Uterus (tissue), 4 donors: ENCODE measurements around the gene PCGF6. TPM values are rescaled to one million over a fixed set of nuclear protein-coding genes. Genes with fewer than 3 reads are reported as not detected.

Source experiments
- DNase-seq, 2 donors: peaks; one replicate each; pipeline ENCODE4 v3.0.0-alpha.2; 2019 to 2020
- H3K27ac ChIP-seq, 2 donors: fragments of 200-600 bp; sonication (generic); 1 replicate in 1 of 2; 2 replicates in 1 of 2; pipeline ENCODE4 v1.5.1; 2016 to 2018
- H3K27me3 ChIP-seq, 2 donors: fragments of 200-600 bp; sonication (generic); one replicate each; pipeline ENCODE4 v1.5.1; 2018 to 2019; ENCODE audit warnings: control low read depth in 1 of 2
- H3K36me3 ChIP-seq, 2 donors: fragments of 200-600 bp; sonication (generic); one replicate each; pipeline ENCODE4 v1.5.1; 2019; ENCODE audit warnings: control low read depth in 1 of 2
- H3K4me1 ChIP-seq, 2 donors: fragments of 200-600 bp; sonication (generic); one replicate each; pipeline ENCODE4 v1.5.1; 2018 to 2019; ENCODE audit warnings: control low read depth in 1 of 2
- H3K4me3 ChIP-seq, 2 donors: fragments of 200-600 bp; sonication (generic); 1 replicate in 1 of 2; 2 replicates in 1 of 2; pipeline ENCODE4 v1.5.1; 2018 to 2019; ENCODE audit warnings: mild to moderate bottlenecking in 1 of 2
- H3K9me3 ChIP-seq, 2 donors: fragments of 200-600 bp; sonication (generic); one replicate each; pipeline ENCODE4 v1.5.1; 2019; ENCODE audit warnings: control low read depth in 1 of 2
- POLR2A ChIP-seq, 2 donors: fragments of 450-650 bp; IDR thresholded peaks; one replicate each; pipeline ENCODE4 v1.6.1; 2016; ENCODE audit warnings: antibody characterized with exemption in 2 of 2, mild to moderate bottlenecking in 1 of 2, moderate library complexity in 1 of 2
- intact Hi-C: fragments of 100-400 bp; cut with DNase I; formaldehyde crosslinking; loops from one replicate; pipeline ENCODE4 v1.15.1; 2023; ENCODE audit warnings: low total_unique reads
- total RNA-seq, 4 donors: library from RNA; depleted of rRNA in 3 of 4; stranded (reverse); fragments of >200 nt in 3 of 4; gene quantifications; one replicate each; pipeline versions ENCODE4 v1.1.0 to v1.2.4, GENCODE V29; 2014 to 2023
- TF ChIP-seq, protein P1 (sequence below), 4 experiments: fragments of 200-600 bp in 2 of 4; fragments of 450-650 bp in 2 of 4; sonication (generic) in 2 of 4; IDR thresholded peaks; one replicate each; pipeline ENCODE4 v1.5.1; 2016 to 2019; ENCODE audit warnings: antibody characterized with exemption in 4 of 4, mild to moderate bottlenecking in 2 of 4, moderate library complexity in 1 of 4
- donor health status: DM: yes; HTN: yes; CAD: no.

PCGF6 gene
- total RNA-seq, 4 donors from 2014 or later = 1.5 to 19.2 (median 9.7) TPM

DNA sequence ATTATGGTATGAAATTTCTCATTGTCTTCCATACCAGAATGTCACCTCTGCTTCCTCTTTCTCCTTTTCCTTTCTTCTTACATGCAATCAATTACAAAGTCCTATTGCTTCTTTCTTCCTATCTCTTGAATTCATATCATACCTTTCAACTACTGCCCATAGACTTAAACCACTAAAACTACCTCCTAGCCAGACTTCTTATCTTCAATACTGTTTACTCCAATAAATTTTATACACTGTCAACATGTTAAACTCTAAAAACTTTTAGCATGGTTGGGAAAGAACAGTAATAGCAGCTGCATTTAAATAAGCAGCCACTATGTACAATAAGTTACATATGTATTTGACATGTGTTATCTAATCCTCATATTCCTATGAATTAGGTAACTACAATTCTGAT lies 34.9 kb downstream of the PCGF6 start:
- intact Hi-C loops = no loop called here
- Histone ChIP-seq H3K27ac (no peak overlapping the region), H3K27me3 (no peaks in the 10 kb centered on the region), H3K4me1 (no peaks in the 10 kb centered on the region), H3K36me3 (no peaks in the 10 kb centered on the region), H3K9me3 (no peaks in the 10 kb centered on the region), H3K4me3 (no peak overlapping the region)
- DNase-seq = no peak
- TF ChIP-seq POLR2A (IDR thresholded peaks at IDR 0.05) = no peak
- TF ChIP-seq, protein P1, sequence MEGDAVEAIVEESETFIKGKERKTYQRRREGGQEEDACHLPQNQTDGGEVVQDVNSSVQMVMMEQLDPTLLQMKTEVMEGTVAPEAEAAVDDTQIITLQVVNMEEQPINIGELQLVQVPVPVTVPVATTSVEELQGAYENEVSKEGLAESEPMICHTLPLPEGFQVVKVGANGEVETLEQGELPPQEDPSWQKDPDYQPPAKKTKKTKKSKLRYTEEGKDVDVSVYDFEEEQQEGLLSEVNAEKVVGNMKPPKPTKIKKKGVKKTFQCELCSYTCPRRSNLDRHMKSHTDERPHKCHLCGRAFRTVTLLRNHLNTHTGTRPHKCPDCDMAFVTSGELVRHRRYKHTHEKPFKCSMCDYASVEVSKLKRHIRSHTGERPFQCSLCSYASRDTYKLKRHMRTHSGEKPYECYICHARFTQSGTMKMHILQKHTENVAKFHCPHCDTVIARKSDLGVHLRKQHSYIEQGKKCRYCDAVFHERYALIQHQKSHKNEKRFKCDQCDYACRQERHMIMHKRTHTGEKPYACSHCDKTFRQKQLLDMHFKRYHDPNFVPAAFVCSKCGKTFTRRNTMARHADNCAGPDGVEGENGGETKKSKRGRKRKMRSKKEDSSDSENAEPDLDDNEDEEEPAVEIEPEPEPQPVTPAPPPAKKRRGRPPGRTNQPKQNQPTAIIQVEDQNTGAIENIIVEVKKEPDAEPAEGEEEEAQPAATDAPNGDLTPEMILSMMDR (IDR thresholded peaks at IDR 0.05) = no peak

DNA sequence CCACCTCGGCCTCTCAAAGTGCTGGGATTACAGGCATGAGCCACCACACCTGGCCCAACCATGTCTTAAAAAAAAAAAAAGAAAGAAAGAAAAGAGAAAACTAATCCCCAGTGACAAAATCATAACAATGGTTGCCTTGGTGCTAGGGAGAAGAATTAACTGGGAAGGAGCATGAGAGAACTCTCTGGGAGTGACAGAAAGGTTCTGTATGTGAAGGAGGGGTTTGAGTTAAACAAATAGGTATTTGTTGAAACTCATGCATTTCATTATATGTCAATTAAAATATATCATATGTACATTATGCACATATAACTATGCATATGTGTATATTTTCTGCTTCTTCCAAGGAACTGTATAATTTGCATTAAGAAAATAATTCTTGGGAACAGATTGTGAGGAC lies 40.7 kb downstream of the PCGF6 start:
- H3K27me3 ChIP-seq = no peaks in the 10 kb centered on the region
- no peaks in the 10 kb centered on the region for H3K36me3 ChIP-seq
- intact Hi-C loops = no loop called here
- no peak for DNase-seq
- no peaks in the 10 kb centered on the region for H3K9me3 ChIP-seq
- no peaks in the 10 kb centered on the region for H3K4me1 ChIP-seq
- no peak overlapping the region for H3K27ac ChIP-seq
- TF ChIP-seq, protein P1 (IDR thresholded peaks at IDR 0.05) = no peak
- no peak for TF ChIP-seq POLR2A (IDR thresholded peaks at IDR 0.05)
- no peak overlapping the region for H3K4me3 ChIP-seq

DNA sequence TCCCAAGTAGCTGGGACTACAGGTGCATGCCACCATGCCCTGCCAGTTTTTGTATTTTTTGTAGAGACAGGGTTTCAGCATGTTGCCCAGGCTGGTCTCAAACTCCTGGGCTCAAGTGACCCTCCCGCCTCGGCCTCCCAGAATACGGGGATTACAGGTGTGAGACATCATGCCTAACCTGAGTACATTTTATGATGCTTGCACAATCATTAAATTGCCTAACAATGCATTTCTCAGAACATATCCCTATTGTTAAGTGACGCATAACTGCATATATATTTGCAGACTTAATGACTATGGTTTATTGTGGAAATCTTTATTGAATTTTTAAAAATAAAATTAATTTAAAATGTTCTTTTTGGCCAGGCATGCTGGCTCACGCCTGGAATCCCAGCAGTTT lies 43.3 kb downstream of the PCGF6 start:
- Histone ChIP-seq H3K27me3 (no peaks in the 10 kb centered on the region), H3K36me3 (no peaks in the 10 kb centered on the region), H3K4me1 (no peaks in the 10 kb centered on the region), H3K4me3 (no peak overlapping the region), H3K27ac (no peak overlapping the region), H3K9me3 (no peaks in the 10 kb centered on the region)
- TF ChIP-seq, protein P1 (IDR thresholded peaks at IDR 0.05) = no peak
- no peak for TF ChIP-seq POLR2A (IDR thresholded peaks at IDR 0.05)
- intact Hi-C loops = no loop called here
- no peak for DNase-seq

DNA sequence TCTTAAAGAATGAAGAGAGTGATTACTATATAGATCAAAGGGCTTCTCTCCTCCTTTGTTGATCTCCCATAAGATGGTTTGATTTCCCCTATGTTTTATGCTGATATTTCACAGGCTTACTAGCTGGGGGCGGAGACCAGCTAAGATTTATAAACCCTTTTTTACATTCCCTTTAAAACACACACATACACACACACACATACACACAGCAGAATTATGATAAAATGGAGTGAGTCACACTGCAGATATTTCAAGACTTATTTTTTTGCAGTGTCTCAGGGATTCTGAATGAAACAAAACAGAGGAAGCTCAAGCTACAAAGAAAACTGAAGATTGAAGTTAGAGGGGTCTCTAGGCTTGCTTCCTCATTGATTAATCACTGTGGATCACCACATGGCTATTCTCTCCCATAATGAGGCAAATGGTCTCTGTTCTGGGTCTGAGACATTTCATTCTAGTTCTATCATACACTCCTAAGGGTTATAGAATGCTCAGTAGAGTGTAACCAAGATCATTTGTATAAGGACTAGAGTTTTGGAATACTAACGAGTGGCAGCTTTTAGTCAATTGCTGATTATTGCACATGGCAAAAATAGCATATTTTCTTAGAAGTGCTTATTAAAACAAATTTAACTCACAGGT lies 55.4 kb downstream of the PCGF6 start:
- Histone ChIP-seq H3K36me3 (no peaks in the 10 kb centered on the region), H3K27me3 (no peaks in the 10 kb centered on the region), H3K9me3 (no peaks in the 10 kb centered on the region), H3K4me1 (no peaks in the 10 kb centered on the region), H3K27ac (no peak overlapping the region), H3K4me3 (no peak overlapping the region)
- no peak for DNase-seq
- intact Hi-C loops = no loop called here
- TF ChIP-seq, protein P1 (IDR thresholded peaks at IDR 0.05) = no peak
- TF ChIP-seq POLR2A (IDR thresholded peaks at IDR 0.05) = no peak

DNA sequence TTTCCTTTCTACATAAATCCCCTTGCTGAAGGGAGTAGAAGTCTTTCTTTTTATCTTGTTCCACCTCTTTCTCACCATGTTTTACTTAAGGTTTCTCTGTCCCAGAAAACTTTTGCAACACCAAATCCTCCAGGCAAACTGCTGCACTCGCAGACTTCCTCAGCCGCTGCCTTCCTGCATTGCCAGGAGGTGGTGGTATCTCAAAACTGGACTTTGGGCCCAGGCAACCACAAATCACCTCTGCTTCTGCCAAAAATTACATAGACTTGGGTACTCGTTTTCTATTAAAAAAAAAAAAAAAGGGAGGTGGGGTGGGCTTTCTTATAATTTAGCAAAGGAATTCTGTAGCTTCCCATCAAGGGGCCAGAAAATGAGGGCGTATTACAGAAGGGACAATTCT lies 59.4 kb downstream of the PCGF6 start:
- no peak overlapping the region for H3K27ac ChIP-seq
- no peak overlapping the region for H3K4me3 ChIP-seq
- H3K27me3 ChIP-seq = no peaks in the 10 kb centered on the region
- TF ChIP-seq POLR2A (IDR thresholded peaks at IDR 0.05) = no peak
- TF ChIP-seq, protein P1 (IDR thresholded peaks at IDR 0.05) = no peak
- H3K4me1 ChIP-seq = no peaks in the 10 kb centered on the region
- DNase-seq = no peak
- no peaks in the 10 kb centered on the region for H3K9me3 ChIP-seq
- intact Hi-C loops = no loop called here
- no peaks in the 10 kb centered on the region for H3K36me3 ChIP-seq
